GM23338 (cell line): ENCODE measurements around the gene NIT1. TPM values are rescaled to one million over a fixed set of nuclear protein-coding genes. Genes with fewer than 3 reads are reported as not detected.

Experiments
- ATAC-seq: fragments of 200-7000 bp; cut with Tn5 transposase; 3 replicates; pipeline ENCODE4 v1.9.1; 2020
- DNase-seq: peaks from one replicate; pipeline ENCODE4 v3.0.0-alpha.2; 2015; ENCODE audit warnings: low spot score
- H2AFZ ChIP-seq: fragments of 200-600 bp; sonication (generic); 2 replicates; pipeline ENCODE4 v1.8.0; 2016; ENCODE audit warnings: antibody characterized with exemption, mild to moderate bottlenecking, moderate library complexity
- H3F3A ChIP-seq: fragments of 200-600 bp; sonication (generic); replicated peaks from 2 replicates; pipeline ENCODE4 v1.8.0; 2017; ENCODE audit warnings: antibody characterized with exemption, mixed run types, low read depth
- H3K27ac ChIP-seq: fragments of 200-600 bp; sonication (generic); 2 replicates; pipeline ENCODE4 v1.6.1; 2016; ENCODE audit warnings: low read depth
- H3K27me3 ChIP-seq: fragments of 200-600 bp; sonication (generic); 2 replicates; pipeline ENCODE4 v1.8.0; 2016; ENCODE audit warnings: mild to moderate bottlenecking, mixed run types, moderate library complexity; ENCODE audit not compliant: insufficient read depth
- H3K36me3 ChIP-seq: fragments of 200-600 bp; sonication (generic); 2 replicates; pipeline ENCODE4 v1.8.0; 2016; ENCODE audit warnings: mild to moderate bottlenecking; ENCODE audit not compliant: insufficient read depth
- H3K4me1 ChIP-seq: fragments of 200-600 bp; sonication (generic); 2 replicates; pipeline ENCODE4 v1.8.0; 2016; ENCODE audit warnings: mild to moderate bottlenecking, moderate library complexity; ENCODE audit not compliant: insufficient read depth
- H3K4me2 ChIP-seq: fragments of 200-600 bp; sonication (generic); 2 replicates; pipeline ENCODE4 v1.7.1; 2017; ENCODE audit warnings: mixed run types
- H3K4me3 ChIP-seq: fragments of 200-600 bp; sonication (generic); 2 replicates; pipeline ENCODE4 v1.6.1; 2016; ENCODE audit warnings: mixed run types
- H3K79me2 ChIP-seq: fragments of 200-600 bp; sonication (generic); replicated peaks from 2 replicates; pipeline ENCODE4 v1.8.0; 2017; ENCODE audit warnings: mild to moderate bottlenecking; ENCODE audit not compliant: insufficient read depth
- H3K9me2 ChIP-seq: fragments of 200-600 bp; sonication (generic); 2 replicates; pipeline ENCODE4 v1.8.0; 2017; ENCODE audit not compliant: insufficient read depth
- H4K20me1 ChIP-seq: fragments of 200-600 bp; sonication (generic); replicated peaks from 2 replicates; pipeline ENCODE4 v1.8.0; 2017; ENCODE audit warnings: mild to moderate bottlenecking; ENCODE audit not compliant: insufficient read depth
- H3K27ac Mint-ChIP-seq: 2 replicates; pipeline ENCODE4 v1.8.0; 2020; ENCODE audit warnings: inconsistent platforms, mild to moderate bottlenecking, moderate library complexity, mixed read lengths
- H3K27me3 Mint-ChIP-seq: 3 replicates; pipeline ENCODE4 v1.8.0; 2022; ENCODE audit warnings: low read depth, mild to moderate bottlenecking, moderate library complexity, mixed read lengths, inconsistent platforms; ENCODE audit not compliant: insufficient read depth, poor library complexity
- H3K36me3 Mint-ChIP-seq: 3 replicates; pipeline ENCODE4 v1.8.0; 2021; ENCODE audit warnings: low read depth, mild to moderate bottlenecking, inconsistent platforms, moderate library complexity, mixed read lengths
- H3K4me1 Mint-ChIP-seq: 3 replicates; pipeline ENCODE4 v1.8.0; 2020; ENCODE audit warnings: mild to moderate bottlenecking, inconsistent platforms, mixed read lengths
- H3K4me3 Mint-ChIP-seq: 3 replicates; pipeline ENCODE4 v1.8.0; 2021; ENCODE audit warnings: moderate library complexity, mild to moderate bottlenecking, inconsistent platforms, mixed read lengths
- H3K9me3 Mint-ChIP-seq: 3 replicates; pipeline ENCODE4 v1.8.0; 2020; ENCODE audit warnings: moderate library complexity, mild to moderate bottlenecking, inconsistent platforms, mixed read lengths
- EZH2phosphoT487 ChIP-seq: fragments of 200-600 bp; sonication (generic); IDR thresholded peaks from one replicate; pipeline ENCODE4 v1.8.1; 2018; ENCODE audit warnings: antibody characterized with exemption; ENCODE audit not compliant: unreplicated experiment
- JUNB ChIP-seq: IDR thresholded peaks from one replicate; pipeline ENCODE4 v1.6.1; 2016; ENCODE audit warnings: antibody characterized with exemption; ENCODE audit not compliant: unreplicated experiment
- POLR2AphosphoS5 ChIP-seq: IDR thresholded peaks from 2 replicates; pipeline ENCODE4 v1.6.1; 2016; ENCODE audit warnings: antibody characterized with exemption, low read depth
- STAT1 ChIP-seq: IDR thresholded peaks from one replicate; pipeline ENCODE4 v1.6.1; 2016; ENCODE audit warnings: antibody characterized with exemption; ENCODE audit not compliant: unreplicated experiment
- ZNF114 ChIP-seq: fragments of 250-450 bp; sonication (Bioruptor Pico); IDR thresholded peaks from 2 replicates; pipeline ENCODE4 v1.5.0; 2020; ENCODE audit warnings: mild to moderate bottlenecking, moderate library complexity
- polyA plus RNA-seq: library from polyadenylated mRNA; unstranded; fragments of >200 nt; fragmentation: Nextera tagmentation; extraction: Ambion mirVana; gene quantifications from 2 replicates; pipeline ENCODE4 v1.2.1, GENCODE V29; 2016
- total RNA-seq: library from RNA; depleted of rRNA; stranded (reverse); fragments of >200 nt; shearing (Covaris generic); gene quantifications from 2 replicates; pipeline ENCODE4 v1.2.3, GENCODE V29; 2014
- TF ChIP-seq, protein P1 (sequence below): IDR thresholded peaks from 2 replicates; pipeline ENCODE4 v1.6.1; 2016; ENCODE audit warnings: antibody characterized with exemption
- TF ChIP-seq, protein P2 (sequence below), 2 experiments: fragments of 200-600 bp in 1 of 2; sonication (generic) in 1 of 2; conservative IDR thresholded peaks; 2 replicates each; pipeline versions ENCODE4 v1.5.1 to v1.6.1; 2016 to 2017; ENCODE audit warnings: antibody characterized with exemption in 2 of 2, low read depth in 2 of 2, mild to moderate bottlenecking in 2 of 2, moderate library complexity in 1 of 2

The NIT1 gene
- total and polyA plus RNA-seq, 2 experiments from 2014 or later, result 35.9 to 43.0 TPM

DNA sequence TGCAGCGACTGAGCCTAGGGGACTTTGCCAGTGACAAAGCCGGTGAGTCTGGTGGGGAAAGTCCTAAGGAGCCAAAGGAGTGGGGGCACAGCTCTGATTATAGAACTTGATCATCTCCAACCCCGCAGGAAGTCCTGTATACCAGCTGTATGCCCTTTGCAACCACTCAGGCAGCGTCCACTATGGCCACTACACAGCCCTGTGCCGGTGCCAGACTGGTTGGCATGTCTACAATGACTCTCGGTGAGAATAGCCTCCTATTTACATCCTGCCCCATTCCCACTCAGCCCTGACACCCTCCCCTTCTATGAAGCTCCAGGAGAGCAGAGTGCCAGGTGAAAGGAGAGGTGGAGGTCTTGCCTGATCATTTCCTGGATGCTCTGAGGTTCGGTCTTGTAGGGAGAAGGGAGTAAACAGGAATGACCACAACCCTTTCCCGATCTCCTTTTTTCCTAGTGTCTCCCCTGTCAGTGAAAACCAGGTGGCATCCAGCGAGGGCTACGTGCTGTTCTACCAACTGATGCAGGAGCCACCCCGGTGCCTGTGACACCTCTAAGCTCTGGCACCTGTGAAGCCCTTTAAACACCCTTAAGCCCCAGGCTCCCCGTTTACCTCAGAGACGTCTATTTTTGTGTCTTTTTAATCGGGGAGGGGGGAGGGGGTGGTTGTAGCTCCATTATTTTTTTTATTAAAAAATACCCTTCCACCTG lies 47.2 kb downstream of the NIT1 start:
- Histone ChIP-seq H3K4me2 (peak overlapping the region; percentile 89), H4K20me1 (no peaks in the 10 kb centered on the region), H3K27me3 (no peaks in the 10 kb centered on the region), H3K79me2 (peaks cover 3% of the 10 kb centered on the region; the same call in 1 of the 2 replicates), H2AFZ (no peak overlapping the region), H3F3A (peaks cover 25% of the 10 kb centered on the region), H3K9me2 (no peaks in the 10 kb centered on the region), H3K36me3 (no peaks in the 10 kb centered on the region; the same call in none of the 2 replicates), H3K4me3 (peak overlapping the region; percentile 80), H3K27ac (peak overlapping the region; percentile 21), H3K4me1 (peaks cover 9% of the 10 kb centered on the region; the same call in 1 of the 2 replicates)
- Mint-ChIP-seq H3K27ac (no peak overlapping the region), H3K4me1 (peaks cover 19% of the 10 kb centered on the region), H3K4me3 (peak overlapping the region; percentile 84), H3K27me3 (peaks cover 25% of the 10 kb centered on the region), H3K36me3 (peaks cover 29% of the 10 kb centered on the region), H3K9me3 (no peaks in the 10 kb centered on the region)
- TF ChIP-seq POLR2AphosphoS5 (no peak), ZNF114 (CRISPR knock-in tag) (no peak), STAT1 (no peak), JUNB (no peak), EZH2phosphoT487 (no peak)
- TF ChIP-seq, protein P1, sequence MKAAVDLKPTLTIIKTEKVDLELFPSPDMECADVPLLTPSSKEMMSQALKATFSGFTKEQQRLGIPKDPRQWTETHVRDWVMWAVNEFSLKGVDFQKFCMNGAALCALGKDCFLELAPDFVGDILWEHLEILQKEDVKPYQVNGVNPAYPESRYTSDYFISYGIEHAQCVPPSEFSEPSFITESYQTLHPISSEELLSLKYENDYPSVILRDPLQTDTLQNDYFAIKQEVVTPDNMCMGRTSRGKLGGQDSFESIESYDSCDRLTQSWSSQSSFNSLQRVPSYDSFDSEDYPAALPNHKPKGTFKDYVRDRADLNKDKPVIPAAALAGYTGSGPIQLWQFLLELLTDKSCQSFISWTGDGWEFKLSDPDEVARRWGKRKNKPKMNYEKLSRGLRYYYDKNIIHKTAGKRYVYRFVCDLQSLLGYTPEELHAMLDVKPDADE, result no peak
- TF ChIP-seq, protein P2, sequence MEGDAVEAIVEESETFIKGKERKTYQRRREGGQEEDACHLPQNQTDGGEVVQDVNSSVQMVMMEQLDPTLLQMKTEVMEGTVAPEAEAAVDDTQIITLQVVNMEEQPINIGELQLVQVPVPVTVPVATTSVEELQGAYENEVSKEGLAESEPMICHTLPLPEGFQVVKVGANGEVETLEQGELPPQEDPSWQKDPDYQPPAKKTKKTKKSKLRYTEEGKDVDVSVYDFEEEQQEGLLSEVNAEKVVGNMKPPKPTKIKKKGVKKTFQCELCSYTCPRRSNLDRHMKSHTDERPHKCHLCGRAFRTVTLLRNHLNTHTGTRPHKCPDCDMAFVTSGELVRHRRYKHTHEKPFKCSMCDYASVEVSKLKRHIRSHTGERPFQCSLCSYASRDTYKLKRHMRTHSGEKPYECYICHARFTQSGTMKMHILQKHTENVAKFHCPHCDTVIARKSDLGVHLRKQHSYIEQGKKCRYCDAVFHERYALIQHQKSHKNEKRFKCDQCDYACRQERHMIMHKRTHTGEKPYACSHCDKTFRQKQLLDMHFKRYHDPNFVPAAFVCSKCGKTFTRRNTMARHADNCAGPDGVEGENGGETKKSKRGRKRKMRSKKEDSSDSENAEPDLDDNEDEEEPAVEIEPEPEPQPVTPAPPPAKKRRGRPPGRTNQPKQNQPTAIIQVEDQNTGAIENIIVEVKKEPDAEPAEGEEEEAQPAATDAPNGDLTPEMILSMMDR (conservative IDR thresholded peaks at IDR 0.05; ENCODE audit: low read depth in 2 of 2), result no peak
- DNase-seq (peak; percentile 9), ATAC-seq (no peak)

GRCh38 chr1:161165742-161166668 lies 48.1 kb downstream of the NIT1 start, which contains the start of gene PPOX:
Gene PPOX (plus strand): TSS chr1:161166426. CDS start chr1:161166848, 422 bp downstream.
- H3K27me3 ChIP-seq, result no peaks in the 10 kb centered on the region
- peaks cover 22% of the 10 kb centered on the region for H3K27me3 Mint-ChIP-seq
- H3K4me3 ChIP-seq, result peak within 1 kb of the TSS; percentile 80
- peaks cover 20% of the 10 kb centered on the region for H3F3A ChIP-seq
- peak within 1 kb of the TSS; percentile 89 for H3K4me2 ChIP-seq
- peak within 1 kb of the TSS; percentile 21 for H3K27ac ChIP-seq
- H3K4me1 Mint-ChIP-seq, result peaks cover 16% of the 10 kb centered on the region
- H3K4me1 ChIP-seq, result peaks cover 7% of the 10 kb centered on the region; the same call in 1 of the 2 replicates
- peak within 1 kb of the TSS; percentile 95 for H3K27ac Mint-ChIP-seq
- DNase-seq (peak; percentile 99), ATAC-seq (peak; percentile 94)
- no peaks in the 10 kb centered on the region; the same call in 1 of the 2 replicates for H4K20me1 ChIP-seq
- no peaks in the 10 kb centered on the region for H3K9me3 Mint-ChIP-seq
- no peak for TF ChIP-seq ZNF114 (CRISPR knock-in tag)
- TF ChIP-seq, protein P2 (conservative IDR thresholded peaks at IDR 0.05; ENCODE audit: low read depth in 2 of 2), result peak; percentile 68 to 69
- peak; percentile 68 for TF ChIP-seq POLR2AphosphoS5
- TF ChIP-seq, protein P1, result peak; percentile 74
- H3K79me2 ChIP-seq, result no peaks in the 10 kb centered on the region
- H2AFZ ChIP-seq, result peak within 1 kb of the TSS; percentile 56
- H3K9me2 ChIP-seq, result no peaks in the 10 kb centered on the region
- no peaks in the 10 kb centered on the region; the same call in none of the 2 replicates for H3K36me3 ChIP-seq
- peaks cover 32% of the 10 kb centered on the region for H3K36me3 Mint-ChIP-seq
- peak within 1 kb of the TSS; percentile 84 for H3K4me3 Mint-ChIP-seq
